Measurements from ENCODE around the gene PEX14.

- TF ChIP-seq CTCF (optimal IDR thresholded peaks at IDR 0.05 in 1 of 3, IDR thresholded peaks at IDR 0.05 in 1 of 3, conservative IDR thresholded peaks at IDR 0.05 in 1 of 3; ENCODE audit: extremely low read depth in 1 of 3, insufficient read depth in 2 of 3, low read length in 3 of 3) = no peak
- no peak for TF ChIP-seq EZH2 (IDR thresholded peaks at IDR 0.05; ENCODE audit: low read length)
Observed at GRCh38 chr1:10470043-10470442, 4.7 kb upstream of the PEX14 start.

All from keratinocyte (primary cell).